LHCN-M2 (cell line): Measurements from ENCODE around the gene APOBEC3G. TPM values are rescaled to one million over a fixed set of nuclear protein-coding genes. Genes with fewer than 3 reads are reported as not detected.
"Not testable (repeated sequence)": the region's sequence is repeated elsewhere in the genome, so short reads cannot be mapped to it uniquely, and the experiment has no call there.

Experiments
- DNase-seq: peaks from one replicate; pipeline ENCODE4 v3.0.0-alpha.2; 2012; ENCODE audit warnings: low read depth
- polyA plus RNA-seq: library from polyadenylated mRNA; unstranded; fragments of >200 nt; gene quantifications from one replicate; pipeline ENCODE4 v1.2.1, GENCODE V29; 2012; ENCODE audit warnings: missing spikeins
- total RNA-seq: library from RNA; depleted of rRNA; stranded (reverse); fragments of >200 nt; gene quantifications from 2 replicates; pipeline ENCODE4 v1.2.3, GENCODE V29; 2014; rRNA removed

Gene APOBEC3G
- total RNA-seq, result 4.2 and 6.1 TPM in 2 replicates
- polyA plus RNA-seq, result 4.4 TPM

DNA sequence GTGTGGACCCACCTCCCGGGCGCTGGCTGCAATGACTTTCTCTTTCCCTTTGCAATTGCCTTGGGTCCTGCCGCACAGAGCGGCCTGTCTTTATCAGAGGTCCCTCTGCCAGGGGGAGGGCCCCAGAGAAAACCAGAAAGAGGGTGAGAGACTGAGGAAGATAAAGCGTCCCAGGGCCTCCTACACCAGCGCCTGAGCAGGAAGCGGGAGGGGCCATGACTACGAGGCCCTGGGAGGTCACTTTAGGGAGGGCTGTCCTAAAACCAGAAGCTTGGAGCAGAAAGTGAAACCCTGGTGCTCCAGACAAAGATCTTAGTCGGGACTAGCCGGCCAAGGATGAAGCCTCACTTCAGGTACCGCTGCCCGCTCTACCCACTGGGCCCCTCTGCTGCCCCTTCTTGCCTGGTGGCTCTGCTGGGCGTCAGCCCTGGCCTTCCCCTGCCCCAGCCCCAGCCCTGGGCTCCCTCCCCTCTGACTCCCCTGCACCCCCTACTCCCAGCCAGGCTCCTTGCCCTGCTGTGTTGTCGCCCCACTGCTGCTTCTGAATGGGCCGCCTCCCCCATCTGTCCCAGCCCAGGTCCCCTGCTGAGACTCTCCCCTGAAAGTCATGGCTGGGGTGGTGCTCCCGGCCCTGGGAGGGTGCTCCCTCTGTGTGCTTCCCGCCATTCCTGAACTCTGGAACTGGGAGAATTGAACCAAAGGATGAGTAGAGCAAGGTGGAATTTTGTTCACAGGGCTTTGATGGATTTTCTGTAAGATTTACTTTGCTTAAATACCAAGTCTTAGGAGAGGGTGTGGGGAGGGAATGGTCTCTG is at the start of gene APOBEC3G:
Gene APOBEC3G, plus strand, starts transcription at position 250 of the 815 bp plus-strand sequence. Its CDS starts 87 bp downstream, at position 337.
- DNase-seq, result peak; percentile 54

DNA sequence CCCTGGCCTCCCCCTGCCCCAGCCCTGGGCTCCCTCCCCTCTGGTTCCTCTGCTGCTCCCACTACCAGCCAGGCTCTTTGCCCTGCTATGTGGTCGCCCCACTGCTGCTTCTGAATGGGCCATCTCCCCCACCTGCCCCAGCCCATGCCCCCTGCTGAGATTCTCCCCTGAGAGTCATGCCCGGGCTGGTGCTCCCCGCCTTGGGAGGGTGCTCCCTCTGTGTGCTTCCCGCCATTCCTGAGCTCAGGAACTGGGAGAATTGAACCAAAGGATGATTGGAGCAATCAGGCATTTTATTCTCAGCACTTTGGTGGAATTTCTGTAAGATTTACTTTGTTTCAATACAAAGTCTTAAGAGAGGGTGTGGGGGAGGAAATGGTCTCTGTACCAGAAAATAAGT is 49.4 kb upstream of the APOBEC3G start:
- DNase-seq, result no peak

DNA sequence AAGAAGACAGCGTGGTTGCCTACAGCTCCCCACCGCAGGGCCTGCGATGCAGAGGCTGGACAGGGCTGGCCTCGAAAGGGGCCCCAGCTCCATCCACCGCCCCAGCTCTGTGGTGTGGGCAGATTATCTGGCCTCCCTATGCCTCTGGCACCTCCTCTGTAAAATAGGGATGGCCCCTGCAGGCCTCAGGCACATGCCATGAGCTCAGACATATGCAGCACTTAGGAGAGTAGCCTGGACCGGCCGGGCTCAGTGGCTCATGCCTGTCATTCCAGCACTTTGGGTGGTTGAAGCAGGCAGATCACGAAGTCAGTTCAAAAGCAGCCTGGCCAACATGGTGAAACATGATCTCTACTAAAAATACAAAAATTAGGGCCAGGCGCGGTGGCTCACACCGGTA is 48.8 kb upstream of the APOBEC3G start:
- DNase-seq, result no peak

DNA sequence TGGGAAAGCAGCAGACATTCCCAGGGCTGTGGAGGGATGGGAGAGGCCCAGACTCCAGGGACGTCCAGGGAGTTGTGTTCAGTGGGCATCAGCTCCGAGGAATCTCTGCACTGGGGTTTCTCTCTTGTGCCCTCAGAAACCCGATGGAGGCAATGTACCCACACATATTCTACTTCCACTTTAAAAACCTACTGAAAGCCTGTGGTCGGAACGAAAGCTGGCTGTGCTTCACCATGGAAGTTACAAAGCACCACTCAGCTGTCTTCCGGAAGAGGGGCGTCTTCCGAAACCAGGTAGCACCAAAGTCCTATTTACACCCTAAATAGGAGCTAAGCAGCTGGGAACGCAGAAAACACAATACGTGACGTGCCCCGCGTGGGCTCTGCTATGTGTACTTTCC is 47.8 kb upstream of the APOBEC3G start:
- DNase-seq, result no peak

DNA sequence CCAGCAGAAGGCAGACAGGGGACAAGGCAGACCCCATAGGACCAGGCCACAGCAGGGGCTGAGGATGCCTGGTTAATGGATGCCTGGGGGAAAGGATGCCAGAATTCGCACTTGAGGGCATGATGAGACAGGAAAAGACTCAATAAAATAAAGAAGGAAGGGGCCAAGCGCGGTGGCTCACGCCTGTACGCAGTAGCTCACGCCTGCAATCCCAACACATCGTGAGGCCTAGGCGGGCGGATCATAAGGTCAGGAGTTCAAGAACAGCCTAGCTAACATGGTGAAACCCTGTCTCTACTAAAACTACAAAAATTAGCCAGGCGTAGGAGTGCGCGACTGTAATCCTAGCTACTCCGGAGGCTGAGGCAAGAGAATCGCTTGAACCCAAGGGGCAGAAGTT is 46.4 kb upstream of the APOBEC3G start:
- DNase-seq, result no peak

DNA sequence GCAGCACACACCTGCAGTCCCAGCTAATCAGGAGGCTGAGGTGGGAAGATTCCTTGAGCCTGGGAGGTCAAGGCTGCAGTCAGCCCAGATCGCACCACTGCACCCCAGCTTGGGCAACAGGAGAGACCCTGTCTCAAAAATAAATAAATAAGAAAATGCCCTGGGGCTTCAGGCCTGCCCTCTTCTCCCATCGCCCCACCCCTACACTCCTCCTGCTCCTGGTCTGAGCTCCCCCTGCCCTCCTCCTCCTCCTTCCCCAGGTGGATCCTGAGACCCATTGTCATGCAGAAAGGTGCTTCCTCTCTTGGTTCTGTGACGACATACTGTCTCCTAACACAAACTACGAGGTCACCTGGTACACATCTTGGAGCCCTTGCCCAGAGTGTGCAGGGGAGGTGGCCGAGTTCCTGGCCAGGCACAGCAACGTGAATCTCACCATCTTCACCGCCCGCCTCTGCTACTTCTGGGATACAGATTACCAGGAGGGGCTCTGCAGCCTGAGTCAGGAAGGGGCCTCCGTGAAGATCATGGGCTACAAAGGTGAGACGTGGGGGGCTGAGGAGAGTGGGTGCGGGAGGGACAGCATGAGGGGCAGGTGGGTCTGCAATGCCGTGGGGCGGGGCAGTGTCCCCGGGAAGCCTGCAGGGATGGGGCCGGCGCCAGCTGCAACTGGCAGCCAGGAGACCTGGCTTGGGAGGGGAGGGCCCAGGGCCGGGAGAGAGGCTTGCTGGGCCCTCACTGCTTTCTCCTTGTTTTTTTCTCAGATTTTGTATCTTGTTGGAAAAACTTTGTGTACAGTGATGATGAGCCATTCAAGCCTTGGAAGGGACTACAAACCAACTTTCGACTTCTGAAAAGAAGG is 45.4 kb upstream of the APOBEC3G start:
- DNase-seq, result not testable (repeated sequence)

DNA sequence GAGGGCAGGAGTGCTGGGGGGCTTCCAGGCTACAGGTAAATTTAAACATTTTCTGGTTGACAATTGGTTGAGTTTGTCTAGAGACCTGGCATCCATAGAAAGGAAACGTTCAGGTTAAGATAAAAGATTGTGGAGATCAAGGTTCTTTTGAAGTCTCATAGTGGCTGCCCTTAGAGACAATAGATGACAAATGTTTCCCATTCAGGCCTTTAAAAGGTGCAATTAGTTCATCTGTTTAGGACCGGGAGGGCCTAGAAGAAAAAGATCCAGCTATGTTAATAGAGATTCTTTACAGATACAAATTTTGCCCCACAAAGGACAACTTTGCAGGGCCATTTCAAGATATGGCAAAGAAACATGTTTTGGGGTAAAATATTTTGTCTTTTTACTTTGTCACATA is 40.0 kb upstream of the APOBEC3G start:
- DNase-seq, result not testable (repeated sequence)

DNA sequence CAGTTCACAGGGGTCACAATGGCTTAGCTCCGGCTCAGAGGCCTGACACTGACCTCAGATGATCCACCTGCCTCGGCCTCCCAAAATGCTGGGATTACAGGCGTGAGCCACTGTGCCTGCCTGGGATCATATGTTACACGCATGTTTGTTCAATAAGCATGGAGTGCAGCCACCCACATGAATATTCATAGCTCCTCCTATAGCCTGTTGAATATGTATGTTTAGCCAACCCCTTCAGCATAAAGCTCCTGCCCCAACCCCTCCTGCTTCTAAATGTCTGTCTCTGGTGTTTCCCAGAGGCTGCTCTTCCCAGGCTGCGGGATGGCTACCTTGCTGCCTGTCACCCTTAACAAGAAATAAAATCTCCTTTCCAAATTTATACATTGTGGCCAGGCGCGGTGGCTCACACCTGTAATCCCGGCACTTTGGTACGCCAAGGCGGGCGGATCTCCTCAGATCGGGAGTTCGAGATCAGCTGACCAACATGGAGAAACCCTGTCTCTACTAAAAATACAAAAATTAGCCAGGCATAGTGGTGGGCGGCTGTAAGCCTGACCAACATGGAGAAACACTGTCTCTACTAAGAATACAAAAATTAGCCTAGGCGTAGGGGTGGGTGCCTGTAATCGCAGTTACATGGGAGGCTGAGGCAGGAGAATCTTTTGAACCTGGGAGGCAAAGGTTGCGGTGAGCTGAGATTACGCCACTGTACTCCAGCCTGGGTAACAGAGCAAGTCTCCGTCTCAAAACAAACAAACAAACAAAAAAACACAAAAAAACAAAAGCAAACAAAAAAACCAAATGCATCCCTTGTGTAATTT is 37.6 kb upstream of the APOBEC3G start:
- DNase-seq, result no peak

DNA sequence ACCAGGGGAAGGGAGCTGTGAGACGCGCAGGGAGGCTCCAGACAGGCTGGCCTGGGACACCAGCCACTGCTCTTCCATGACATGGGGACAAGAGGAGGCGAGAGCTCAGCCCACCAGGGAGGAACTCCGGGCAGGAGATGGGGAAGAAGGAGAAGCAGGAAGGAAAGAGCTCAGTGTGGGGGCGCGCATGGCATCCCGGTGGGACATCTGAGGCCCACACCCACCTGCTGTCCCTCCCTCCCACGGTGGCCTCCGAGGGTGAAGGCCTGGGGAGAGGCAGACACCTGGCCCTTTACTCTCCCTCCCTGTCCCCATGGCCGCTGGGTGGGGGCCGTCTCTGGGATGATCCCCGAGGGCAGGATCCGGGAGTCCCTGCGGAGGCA is 36.9 kb upstream of the APOBEC3G start:
- DNase-seq, result not testable (repeated sequence)

DNA sequence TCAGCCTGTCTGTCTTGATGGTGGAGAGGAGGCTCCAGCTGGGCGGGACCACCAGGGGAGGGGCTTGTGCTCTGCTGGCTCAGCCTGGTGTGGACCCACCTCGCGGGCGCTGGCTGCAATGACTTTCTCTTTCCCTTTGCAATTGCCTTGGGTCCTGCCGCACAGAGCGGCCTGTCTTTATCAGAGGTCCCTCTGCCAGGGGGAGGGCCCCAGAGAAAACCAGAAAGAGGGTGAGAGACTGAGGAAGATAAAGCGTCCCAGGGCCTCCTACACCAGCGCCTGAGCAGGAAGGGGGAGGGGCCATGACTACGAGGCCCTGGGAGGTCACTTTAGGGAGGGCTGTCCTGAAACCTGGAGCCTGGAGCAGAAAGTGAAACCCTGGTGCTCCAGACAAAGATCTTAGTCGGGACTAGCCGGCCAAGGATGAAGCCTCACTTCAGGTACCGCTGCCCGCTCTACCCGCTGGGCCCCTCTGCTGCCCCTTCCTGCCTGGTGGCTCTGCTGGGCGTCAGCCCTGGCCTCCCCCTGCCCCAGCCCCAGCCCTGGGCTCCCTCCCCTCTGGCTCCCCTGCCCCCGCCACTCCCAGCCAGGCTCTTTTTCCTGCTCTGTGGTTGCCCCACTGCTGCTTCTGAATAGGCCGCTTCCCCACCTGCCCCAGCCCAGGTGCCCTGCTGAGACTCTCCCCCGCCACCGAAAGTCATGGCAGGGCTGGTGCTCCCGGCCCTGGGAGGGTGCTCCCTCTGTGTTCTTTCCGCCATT is 36.4 kb upstream of the APOBEC3G start, which contains the start of gene APOBEC3F:
Gene APOBEC3F, plus strand, starts transcription at position 327 of the 759 bp plus-strand sequence. Its CDS starts 97 bp downstream, at position 424.
- peak; percentile 42 for DNase-seq

DNA sequence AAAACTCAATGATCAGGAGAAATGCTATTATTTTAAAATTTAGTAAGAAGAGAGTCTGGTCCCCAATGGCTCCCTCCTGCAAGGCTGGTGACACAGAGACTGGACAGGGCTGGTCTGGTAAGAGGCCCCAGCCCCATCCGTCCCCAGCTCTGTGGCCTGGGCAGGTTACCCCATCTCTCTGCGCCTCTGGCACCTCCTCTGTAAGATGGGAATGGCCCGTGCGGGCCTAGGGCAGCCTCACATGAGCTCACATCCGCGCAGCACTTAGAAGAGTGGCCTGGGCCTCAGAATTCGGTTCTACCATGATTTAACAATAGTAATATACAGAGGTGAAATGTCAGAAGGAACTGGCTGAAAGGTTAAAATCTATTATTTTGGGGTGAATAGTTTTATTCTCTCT is 35.2 kb upstream of the APOBEC3G start:
- no peak for DNase-seq

DNA sequence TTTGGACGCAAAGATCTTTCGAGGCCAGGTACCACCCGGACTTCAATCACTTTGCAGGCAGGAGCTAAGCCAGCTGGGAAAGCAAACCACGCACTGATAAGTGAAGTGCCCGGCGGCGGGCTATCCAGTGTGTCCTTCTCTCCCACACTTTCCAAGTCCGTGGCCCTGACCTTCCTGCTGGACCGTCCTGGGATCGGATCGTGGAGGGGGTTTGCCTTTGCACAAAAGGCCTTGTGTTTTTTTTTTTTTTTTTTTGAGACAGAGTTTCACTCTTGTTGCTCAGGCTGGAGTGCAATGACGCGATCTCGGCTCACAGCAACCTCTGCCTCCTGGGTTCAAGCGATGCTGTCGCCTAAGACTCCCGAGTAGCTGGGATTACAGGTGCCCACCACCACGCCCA is 34.0 kb upstream of the APOBEC3G start:
- not testable (repeated sequence) for DNase-seq

DNA sequence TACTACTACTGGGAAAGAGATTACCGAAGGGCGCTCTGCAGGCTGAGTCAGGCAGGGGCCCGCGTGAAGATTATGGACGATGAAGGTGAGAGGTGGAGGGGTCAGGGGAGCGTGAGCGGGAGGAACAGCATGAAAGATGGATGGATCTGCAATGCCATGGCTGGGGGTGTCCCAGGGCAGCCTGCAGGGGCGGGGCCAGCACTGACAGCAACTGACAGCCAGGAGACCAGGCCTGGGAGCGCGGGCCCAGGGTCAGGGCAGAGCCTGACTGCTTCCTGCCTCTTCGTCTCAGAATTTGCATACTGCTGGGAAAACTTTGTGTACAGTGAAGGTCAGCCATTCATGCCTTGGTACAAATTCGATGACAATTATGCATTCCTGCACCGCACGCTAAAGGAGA is 31.9 kb upstream of the APOBEC3G start:
- not testable (repeated sequence) for DNase-seq

DNA sequence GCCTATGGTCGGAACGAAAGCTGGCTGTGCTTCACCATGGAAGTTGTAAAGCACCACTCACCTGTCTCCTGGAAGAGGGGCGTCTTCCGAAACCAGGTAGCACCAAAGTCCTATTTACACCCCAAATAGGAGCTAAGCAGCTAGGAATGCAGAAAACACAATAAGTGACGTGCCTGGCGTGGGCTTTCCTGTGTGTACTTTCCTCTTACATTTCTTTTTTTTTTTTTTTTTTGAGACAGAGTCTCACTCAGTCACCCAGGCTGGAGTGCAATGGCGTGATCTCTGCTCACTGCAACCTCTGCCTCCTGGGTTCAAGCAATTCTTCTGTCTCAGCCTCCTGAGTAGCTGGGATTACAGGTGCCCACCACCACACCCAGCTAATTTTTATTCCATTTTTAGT is 27.6 kb upstream of the APOBEC3G start:
- DNase-seq, result not testable (repeated sequence)

DNA sequence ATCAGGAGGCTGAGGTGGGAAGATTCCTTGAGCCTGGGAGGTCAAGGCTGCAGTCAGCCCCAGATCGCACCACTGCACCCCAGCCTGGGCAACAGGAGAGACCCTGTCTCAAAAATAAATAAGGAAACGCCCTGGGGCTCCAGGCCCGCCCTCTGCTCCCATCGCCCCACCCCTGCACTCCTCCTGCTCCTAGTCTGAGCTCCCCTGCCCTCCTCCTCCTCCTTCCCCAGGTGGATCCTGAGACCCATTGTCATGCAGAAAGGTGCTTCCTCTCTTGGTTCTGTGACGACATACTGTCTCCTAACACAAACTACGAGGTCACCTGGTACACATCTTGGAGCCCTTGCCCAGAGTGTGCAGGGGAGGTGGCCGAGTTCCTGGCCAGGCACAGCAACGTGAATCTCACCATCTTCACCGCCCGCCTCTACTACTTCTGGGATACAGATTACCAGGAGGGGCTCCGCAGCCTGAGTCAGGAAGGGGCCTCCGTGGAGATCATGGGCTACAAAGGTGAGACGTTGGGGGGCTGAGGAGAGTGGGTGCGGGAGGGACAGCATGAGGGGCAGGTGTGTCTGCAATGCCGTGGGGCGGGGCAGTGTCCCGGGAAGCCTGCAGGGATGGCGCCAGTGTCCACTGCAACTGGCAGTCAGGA is 25.1 kb upstream of the APOBEC3G start:
- not testable (repeated sequence) for DNase-seq

DNA sequence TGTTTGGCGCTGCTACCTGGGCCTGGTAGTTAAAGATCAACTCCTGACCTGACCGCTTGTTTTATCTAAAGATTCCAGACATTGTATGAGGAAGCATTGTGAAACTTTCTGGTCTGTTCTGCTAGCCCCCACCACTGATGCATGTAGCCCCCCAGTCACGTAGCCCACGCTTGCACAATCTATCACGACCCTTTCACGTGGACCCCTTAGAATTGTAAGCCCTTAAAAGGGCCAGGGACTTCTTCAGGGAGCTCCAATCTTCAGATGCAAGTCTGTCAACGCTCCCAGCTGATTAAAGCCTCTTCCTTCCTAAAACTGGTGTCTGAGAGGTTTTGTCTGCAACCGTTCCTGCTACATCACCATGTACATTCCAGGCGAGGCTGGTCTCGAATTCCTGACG is 21.4 kb upstream of the APOBEC3G start:
- DNase-seq, result no peak

DNA sequence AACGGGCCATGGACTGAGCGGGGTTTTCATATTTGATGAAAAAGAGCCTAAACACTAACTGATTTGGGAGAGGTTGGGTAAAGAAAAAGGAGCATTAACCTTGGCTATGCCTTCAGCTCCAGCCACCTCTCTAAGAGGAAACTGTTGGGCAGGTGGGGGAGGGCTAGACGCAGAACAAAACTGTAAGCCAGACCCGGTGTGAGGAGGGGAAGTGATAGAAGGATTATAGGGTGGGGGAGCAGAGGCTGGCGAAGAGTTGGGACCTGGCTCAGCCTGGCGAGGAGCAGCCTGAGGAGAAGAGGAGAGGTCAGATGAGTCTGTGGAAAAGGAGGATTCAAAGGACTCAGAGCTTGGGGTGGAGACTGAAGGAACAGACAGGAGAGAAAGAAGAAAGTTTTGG is 15.8 kb upstream of the APOBEC3G start:
- DNase-seq, result not testable (repeated sequence)

DNA sequence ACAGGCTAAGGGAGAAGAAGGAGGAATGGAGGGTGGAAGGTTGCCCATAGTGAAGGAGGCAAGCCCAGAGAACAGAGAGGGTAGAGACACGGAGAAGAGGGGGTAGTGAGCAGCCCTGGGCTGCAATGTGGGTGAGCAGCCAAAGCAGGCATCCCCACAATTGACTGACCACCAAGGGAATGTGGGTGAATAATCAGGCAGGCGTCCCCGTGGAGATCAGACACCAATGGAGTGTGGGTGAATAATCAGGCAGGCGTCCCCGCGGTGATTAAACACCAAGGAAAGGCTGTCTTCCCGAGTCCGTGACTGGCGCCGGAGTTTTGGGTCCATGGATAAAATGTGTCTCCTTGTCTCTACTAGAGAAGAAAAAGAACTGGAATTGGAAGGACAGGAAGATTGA is 15.1 kb upstream of the APOBEC3G start:
- DNase-seq, result not testable (repeated sequence)

DNA sequence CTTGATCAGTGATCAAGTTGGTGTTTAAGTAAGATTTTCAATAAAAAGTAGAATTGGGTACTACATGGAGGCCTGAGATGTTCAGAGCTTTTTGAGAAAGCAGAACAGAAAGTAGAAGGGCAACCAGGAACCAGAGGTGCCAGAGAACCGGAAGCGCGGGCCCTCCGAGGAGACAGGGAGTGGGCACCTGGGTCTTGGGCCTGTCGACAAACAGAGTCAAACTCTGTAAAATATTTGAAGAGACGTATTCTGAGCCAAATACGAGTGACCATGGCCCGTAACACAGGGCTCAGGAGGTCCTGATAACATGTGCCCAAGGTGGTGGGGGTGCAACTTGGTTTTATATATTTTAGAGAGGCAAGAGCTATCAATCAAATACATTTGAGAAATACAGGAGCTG is 13.2 kb upstream of the APOBEC3G start:
- DNase-seq, result not testable (repeated sequence)
